Activated CD4-positive, alpha-beta memory T cell treated with anti-CD3 and anti-CD28 coated beads for 36 hours (primary cell): Measurements from ENCODE around the gene CABP7. TPM values are rescaled to one million over a fixed set of nuclear protein-coding genes. Genes with fewer than 3 reads are reported as not detected.

Source experiments
- CTCF ChIA-PET: fragments of 350-600 bp; sonication (Branson Sonifier 250); formaldehyde crosslinking; loops from one replicate; lab custom pipeline; 2021; ENCODE audit warnings: antibody characterized with exemption, inconsistent platforms; lab: Charles Lee
- POLR2A ChIA-PET: fragments of 350-600 bp; sonication (Branson Sonifier 250); formaldehyde crosslinking; loops from one replicate; lab custom pipeline; 2021; ENCODE audit warnings: antibody characterized with exemption; lab: Charles Lee
- DNase-seq: peaks from one replicate; pipeline ENCODE4 v3.0.0-alpha.2; 2020
- H3K27ac Mint-ChIP-seq: one replicate; pipeline ENCODE4 v1.8.0; 2021; ENCODE audit warnings: mixed read lengths
- H3K27me3 Mint-ChIP-seq: one replicate; pipeline ENCODE4 v1.8.0; 2021; ENCODE audit warnings: mixed read lengths
- H3K36me3 Mint-ChIP-seq: one replicate; pipeline ENCODE4 v1.8.0; 2021; ENCODE audit warnings: mixed read lengths
- H3K4me1 Mint-ChIP-seq: one replicate; pipeline ENCODE4 v1.8.0; 2021; ENCODE audit warnings: low read depth, mixed read lengths
- H3K4me3 Mint-ChIP-seq: one replicate; pipeline ENCODE4 v1.8.0; 2021; ENCODE audit warnings: mild to moderate bottlenecking, mixed read lengths
- H3K9me3 Mint-ChIP-seq: one replicate; pipeline ENCODE4 v1.8.0; 2021; ENCODE audit warnings: mixed read lengths
- intact Hi-C: fragments of 100-400 bp; cut with micrococcal nuclease; formaldehyde crosslinking; loops from one replicate; pipeline ENCODE4 v1.15.1; 2023
- total RNA-seq, 2 experiments: library from RNA; stranded (reverse); gene quantifications; one replicate each; pipeline ENCODE4 v1.2.3, GENCODE V29; 2021

The CABP7 gene
- total RNA-seq, 2 experiments from 2014 or later = 0.07 TPM; not detected in 1

DNA sequence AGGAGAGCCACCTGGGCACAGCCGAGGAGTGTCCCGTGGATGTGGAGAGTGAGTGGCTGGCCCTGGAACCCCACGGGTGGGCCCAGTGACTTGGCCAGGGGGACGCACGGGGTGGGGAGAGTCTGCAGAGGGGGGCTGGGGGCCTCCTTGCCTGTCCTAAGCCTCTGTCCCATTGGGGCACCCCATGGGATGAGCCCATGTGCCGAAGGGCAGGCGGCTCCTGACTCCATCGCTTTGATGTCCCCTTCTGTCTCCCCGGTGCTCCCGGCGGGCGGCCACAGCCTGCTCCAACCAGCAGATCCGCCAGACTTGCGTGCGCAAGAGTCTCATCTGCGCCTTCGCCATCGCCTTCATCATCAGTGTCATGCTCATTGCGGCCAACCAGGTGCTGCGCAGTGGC lies 9.4 kb downstream of the CABP7 start:
- H3K27ac Mint-ChIP-seq = no peak overlapping the region
- H3K4me1 Mint-ChIP-seq = no peaks in the 10 kb centered on the region
- H3K9me3 Mint-ChIP-seq = no peaks in the 10 kb centered on the region
- CTCF ChIA-PET = interaction anchor here (1.4 kb wide), 1 partner anchor 8 kb away, joined by 3 read pairs; no protein-coding TSS in a partner anchor
- H3K36me3 Mint-ChIP-seq = no peaks in the 10 kb centered on the region
- POLR2A ChIA-PET = no interaction called here
- intact Hi-C loops = no loop called here
- DNase-seq = no peak
- no peak overlapping the region for H3K4me3 Mint-ChIP-seq
- peaks cover 3% of the 10 kb centered on the region for H3K27me3 Mint-ChIP-seq

DNA sequence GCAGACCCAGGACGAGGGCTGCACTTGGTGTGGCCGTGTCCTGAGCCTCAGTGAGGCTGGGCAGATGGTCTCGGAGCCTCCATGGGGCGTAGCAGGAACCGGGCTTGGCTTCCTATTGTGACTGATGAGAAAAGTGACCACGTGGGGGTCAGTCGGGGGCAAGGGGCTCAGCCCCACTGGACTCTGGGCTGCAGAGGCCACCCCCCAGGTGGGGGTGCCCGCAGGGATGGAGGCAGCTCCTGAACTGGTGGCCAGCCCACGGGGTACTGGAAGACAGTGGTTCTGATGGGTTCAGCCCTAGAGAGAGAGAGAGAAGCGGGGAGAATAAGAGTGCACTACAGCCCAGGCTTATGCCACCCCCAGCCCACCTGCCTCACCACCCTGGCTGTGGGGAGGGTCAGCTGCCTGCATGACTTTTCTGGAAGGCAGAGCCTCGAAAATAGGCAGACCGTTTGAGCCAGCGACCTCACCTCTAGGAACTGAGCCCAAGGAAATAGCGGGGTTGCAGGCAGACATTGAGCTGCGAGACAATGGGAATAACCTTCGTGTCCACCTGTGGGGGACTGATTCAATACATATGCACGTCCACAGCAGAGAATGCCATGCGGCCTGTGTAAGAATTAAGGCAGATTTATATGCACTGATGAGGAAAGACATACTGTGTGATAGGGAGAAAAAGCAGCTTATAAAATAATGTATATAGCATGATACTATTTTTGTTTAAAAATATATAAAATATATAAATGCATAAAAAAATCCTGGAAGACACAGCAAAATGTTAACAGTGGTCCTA lies 11.5 kb downstream of the CABP7 start:
- ChIA-PET CTCF (interaction anchor here (1.0 kb wide), 1 partner anchor 357 kb away, joined by 3 read pairs; no protein-coding TSS in a partner anchor), POLR2A (no interaction called here)
- intact Hi-C loops = no loop called here
- Mint-ChIP-seq H3K27ac (no peak overlapping the region), H3K4me3 (no peak overlapping the region), H3K4me1 (no peaks in the 10 kb centered on the region), H3K9me3 (no peaks in the 10 kb centered on the region), H3K27me3 (peaks cover 3% of the 10 kb centered on the region), H3K36me3 (no peaks in the 10 kb centered on the region)
- no peak for DNase-seq

DNA sequence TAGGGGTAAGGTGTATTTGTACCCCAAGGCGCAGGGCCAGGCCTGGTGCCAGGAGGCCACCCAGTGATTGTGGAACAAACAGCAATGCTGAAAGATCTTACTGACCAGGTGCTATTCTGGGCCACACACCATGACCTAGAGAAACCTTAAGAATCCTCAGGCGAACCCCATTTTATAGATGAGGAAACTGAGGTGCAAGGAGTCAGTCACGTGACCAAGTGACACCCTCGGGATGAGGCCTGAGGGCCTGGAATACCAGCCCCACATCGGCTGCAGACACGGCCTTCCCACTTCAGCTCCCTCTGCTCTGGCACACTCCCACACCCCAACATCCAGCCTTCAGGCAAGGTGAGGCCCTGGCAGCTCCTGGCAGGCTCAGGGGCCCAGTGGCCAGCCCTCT lies 13.1 kb downstream of the CABP7 start:
- no peak overlapping the region for H3K4me3 Mint-ChIP-seq
- DNase-seq = no peak
- ChIA-PET POLR2A (no interaction called here), CTCF (no interaction called here)
- H3K27ac Mint-ChIP-seq = no peak overlapping the region
- no peaks in the 10 kb centered on the region for H3K9me3 Mint-ChIP-seq
- H3K27me3 Mint-ChIP-seq = no peaks in the 10 kb centered on the region
- no peaks in the 10 kb centered on the region for H3K36me3 Mint-ChIP-seq
- intact Hi-C loops = no loop called here
- H3K4me1 Mint-ChIP-seq = no peaks in the 10 kb centered on the region

GRCh38 chr22:29733362-29734201 lies 13.8 kb downstream of the CABP7 start:
- no peaks in the 10 kb centered on the region for H3K4me1 Mint-ChIP-seq
- no peak overlapping the region for H3K27ac Mint-ChIP-seq
- DNase-seq = no peak
- no peaks in the 10 kb centered on the region for H3K27me3 Mint-ChIP-seq
- intact Hi-C loops = no loop called here
- no peak overlapping the region for H3K4me3 Mint-ChIP-seq
- H3K36me3 Mint-ChIP-seq = no peaks in the 10 kb centered on the region
- no peaks in the 10 kb centered on the region for H3K9me3 Mint-ChIP-seq
- ChIA-PET CTCF (no interaction called here), POLR2A (no interaction called here)

GRCh38 chr22:29734406-29734805 lies 14.6 kb downstream of the CABP7 start:
- intact Hi-C loops = no loop called here
- H3K27me3 Mint-ChIP-seq = no peaks in the 10 kb centered on the region
- POLR2A ChIA-PET = no interaction called here
- H3K4me3 Mint-ChIP-seq = no peak overlapping the region
- no peaks in the 10 kb centered on the region for H3K9me3 Mint-ChIP-seq
- no peak overlapping the region for H3K27ac Mint-ChIP-seq
- CTCF ChIA-PET = no interaction called here
- DNase-seq = no peak
- H3K36me3 Mint-ChIP-seq = no peaks in the 10 kb centered on the region
- H3K4me1 Mint-ChIP-seq = no peaks in the 10 kb centered on the region

DNA sequence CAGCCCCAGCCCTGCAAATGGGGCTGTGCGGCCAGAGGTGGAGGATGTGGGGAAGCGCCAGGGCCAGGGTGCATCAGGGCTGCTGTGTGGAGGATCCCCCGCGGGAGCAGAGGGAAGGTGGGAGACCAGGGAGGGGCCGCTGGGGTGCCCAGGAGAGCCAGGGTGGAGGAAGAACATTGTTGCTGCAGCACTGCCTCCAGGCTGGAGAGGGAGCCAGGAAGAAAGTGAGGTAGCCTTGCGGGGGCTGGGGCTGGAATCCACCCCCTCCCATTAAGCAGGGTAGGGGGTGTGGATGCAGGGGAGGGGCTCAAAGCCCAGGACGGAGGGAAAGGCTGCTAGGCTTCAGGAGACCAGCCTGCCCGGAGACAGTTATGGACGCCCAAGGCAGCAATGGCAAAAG lies 15.0 kb downstream of the CABP7 start:
- Mint-ChIP-seq H3K4me3 (no peak overlapping the region), H3K9me3 (no peaks in the 10 kb centered on the region), H3K27ac (no peak overlapping the region), H3K36me3 (no peaks in the 10 kb centered on the region), H3K27me3 (no peaks in the 10 kb centered on the region), H3K4me1 (no peaks in the 10 kb centered on the region)
- ChIA-PET CTCF (no interaction called here), POLR2A (no interaction called here)
- DNase-seq = no peak
- intact Hi-C loops = no loop called here

GRCh38 chr22:29735416-29735815 lies 15.6 kb downstream of the CABP7 start:
- no peaks in the 10 kb centered on the region for H3K9me3 Mint-ChIP-seq
- ChIA-PET CTCF (no interaction called here), POLR2A (no interaction called here)
- H3K27ac Mint-ChIP-seq = no peak overlapping the region
- no peaks in the 10 kb centered on the region for H3K27me3 Mint-ChIP-seq
- intact Hi-C loops = no loop called here
- H3K36me3 Mint-ChIP-seq = no peaks in the 10 kb centered on the region
- H3K4me1 Mint-ChIP-seq = no peaks in the 10 kb centered on the region
- H3K4me3 Mint-ChIP-seq = no peak overlapping the region
- no peak for DNase-seq

GRCh38 chr22:29737251-29738117 lies 17.7 kb downstream of the CABP7 start:
- no peaks in the 10 kb centered on the region for H3K9me3 Mint-ChIP-seq
- intact Hi-C loops = no loop called here
- no peaks in the 10 kb centered on the region for H3K4me1 Mint-ChIP-seq
- H3K36me3 Mint-ChIP-seq = no peaks in the 10 kb centered on the region
- no peak overlapping the region for H3K4me3 Mint-ChIP-seq
- no peak for DNase-seq
- POLR2A ChIA-PET = no interaction called here
- H3K27me3 Mint-ChIP-seq = no peaks in the 10 kb centered on the region
- CTCF ChIA-PET = interaction anchor here (0.7 to 1.2 kb wide), 2 partner anchors 9 to 33 kb away, joined by 3 to 4 read pairs; no protein-coding TSS in a partner anchor
- no peak overlapping the region for H3K27ac Mint-ChIP-seq

- Mint-ChIP-seq H3K9me3 (no peaks in the 10 kb centered on the region), H3K27me3 (no peaks in the 10 kb centered on the region), H3K36me3 (no peaks in the 10 kb centered on the region), H3K4me1 (no peaks in the 10 kb centered on the region), H3K27ac (no peak overlapping the region), H3K4me3 (no peak overlapping the region)
- ChIA-PET POLR2A (no interaction called here), CTCF (interaction anchor here (0.7 to 1.2 kb wide), 2 partner anchors 10 to 34 kb away, joined by 3 to 4 read pairs; no protein-coding TSS in a partner anchor)
- no peak for DNase-seq
- intact Hi-C loops = no loop called here
These were observed 18.5 kb downstream of the CABP7 start for GRCh38 chr22:29738118-29738815.

- H3K27me3 Mint-ChIP-seq = no peaks in the 10 kb centered on the region
- ChIA-PET POLR2A (no interaction called here), CTCF (no interaction called here)
- H3K4me3 Mint-ChIP-seq = no peak overlapping the region
- intact Hi-C loops = no loop called here
- no peaks in the 10 kb centered on the region for H3K4me1 Mint-ChIP-seq
- H3K36me3 Mint-ChIP-seq = no peaks in the 10 kb centered on the region
- H3K27ac Mint-ChIP-seq = no peak overlapping the region
- DNase-seq = no peak
- H3K9me3 Mint-ChIP-seq = no peaks in the 10 kb centered on the region
These were observed 19.6 kb downstream of the CABP7 start for GRCh38 chr22:29739346-29739875.

DNA sequence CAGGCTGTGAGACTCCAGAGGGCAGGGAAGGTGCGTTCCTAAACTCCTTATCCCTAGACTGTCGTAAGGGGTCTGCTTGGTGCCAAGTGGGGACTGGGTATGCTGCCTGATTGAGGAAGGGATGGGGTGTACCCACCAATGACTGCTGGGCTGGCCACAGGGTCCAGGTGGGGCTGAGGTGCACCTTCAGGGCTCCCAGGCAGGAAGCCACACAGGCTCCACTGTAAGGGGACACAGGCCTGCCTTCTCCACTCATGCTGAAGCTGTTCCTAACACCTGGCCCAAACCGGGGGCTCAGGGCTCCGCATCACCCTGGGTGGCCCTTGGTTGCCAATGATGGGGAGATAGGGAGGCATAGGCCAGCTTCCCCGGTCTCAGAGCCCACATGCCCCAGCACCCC lies 20.4 kb downstream of the CABP7 start:
- CTCF ChIA-PET = no interaction called here
- no peaks in the 10 kb centered on the region for H3K27me3 Mint-ChIP-seq
- no peaks in the 10 kb centered on the region for H3K4me1 Mint-ChIP-seq
- no peak overlapping the region for H3K4me3 Mint-ChIP-seq
- intact Hi-C loops = no loop called here
- POLR2A ChIA-PET = no interaction called here
- peaks cover 2% of the 10 kb centered on the region for H3K36me3 Mint-ChIP-seq
- DNase-seq = no peak
- no peaks in the 10 kb centered on the region for H3K9me3 Mint-ChIP-seq
- no peak overlapping the region for H3K27ac Mint-ChIP-seq
